Measurements from ENCODE around the gene FXN.

FXN gene

DNA sequence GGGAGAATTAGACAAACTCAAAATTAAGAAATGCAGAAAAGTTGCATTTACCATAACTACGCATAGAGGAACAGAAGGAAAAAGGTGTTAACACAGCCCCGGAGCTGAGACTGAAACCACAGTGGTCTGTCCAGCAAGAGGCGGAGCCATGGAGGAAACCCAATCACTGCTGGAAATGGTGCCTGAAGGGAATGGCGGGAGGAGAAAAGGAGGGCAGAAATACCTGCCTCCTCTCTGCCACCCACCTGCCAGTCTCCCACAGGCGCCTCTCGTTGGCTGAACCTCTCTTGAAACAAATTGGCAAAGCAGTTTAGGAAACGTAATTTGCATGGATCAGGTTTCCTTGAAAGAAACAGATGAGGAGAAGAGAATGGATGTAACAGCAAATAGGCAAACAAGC is 11.9 kb upstream of the FXN start:
- Histone ChIP-seq H4K20me1 (ENCODE audit: low read depth, low read length) (no peaks in the 10 kb centered on the region), H3K4me3 (ENCODE audit: insufficient read depth, low read length, poor library complexity, severe bottlenecking) (no peak overlapping the region), H3K9me2 (replicated peaks; ENCODE audit: insufficient read depth, low read length) (no peaks in the 10 kb centered on the region), H3K9ac (ENCODE audit: low read length) (no peak overlapping the region), H3F3A (ENCODE audit: insufficient read depth) (no peaks in the 10 kb centered on the region), H3K27me3 (ENCODE audit: low read length) (no peaks in the 10 kb centered on the region), H3K79me2 (ENCODE audit: insufficient read depth, low read length) (no peaks in the 10 kb centered on the region), H3K36me3 (ENCODE audit: low read length) (no peaks in the 10 kb centered on the region), H3K9me3 (ENCODE audit: insufficient read depth, low read length) (no peaks in the 10 kb centered on the region), H2AFZ (ENCODE audit: low read depth, low read length, severe bottlenecking) (no peak overlapping the region), H3K27ac (ENCODE audit: low read depth, low read length) (no peak overlapping the region), H3K4me2 (ENCODE audit: low read depth, low read length, poor library complexity, severe bottlenecking) (no peak overlapping the region)
- TF ChIP-seq, protein P1, sequence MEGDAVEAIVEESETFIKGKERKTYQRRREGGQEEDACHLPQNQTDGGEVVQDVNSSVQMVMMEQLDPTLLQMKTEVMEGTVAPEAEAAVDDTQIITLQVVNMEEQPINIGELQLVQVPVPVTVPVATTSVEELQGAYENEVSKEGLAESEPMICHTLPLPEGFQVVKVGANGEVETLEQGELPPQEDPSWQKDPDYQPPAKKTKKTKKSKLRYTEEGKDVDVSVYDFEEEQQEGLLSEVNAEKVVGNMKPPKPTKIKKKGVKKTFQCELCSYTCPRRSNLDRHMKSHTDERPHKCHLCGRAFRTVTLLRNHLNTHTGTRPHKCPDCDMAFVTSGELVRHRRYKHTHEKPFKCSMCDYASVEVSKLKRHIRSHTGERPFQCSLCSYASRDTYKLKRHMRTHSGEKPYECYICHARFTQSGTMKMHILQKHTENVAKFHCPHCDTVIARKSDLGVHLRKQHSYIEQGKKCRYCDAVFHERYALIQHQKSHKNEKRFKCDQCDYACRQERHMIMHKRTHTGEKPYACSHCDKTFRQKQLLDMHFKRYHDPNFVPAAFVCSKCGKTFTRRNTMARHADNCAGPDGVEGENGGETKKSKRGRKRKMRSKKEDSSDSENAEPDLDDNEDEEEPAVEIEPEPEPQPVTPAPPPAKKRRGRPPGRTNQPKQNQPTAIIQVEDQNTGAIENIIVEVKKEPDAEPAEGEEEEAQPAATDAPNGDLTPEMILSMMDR (IDR thresholded peaks at IDR 0.05; ENCODE audit: insufficient read depth, low read length, poor library complexity, severe bottlenecking), result no peak
- no peak for TF ChIP-seq EZH2phosphoT487 (conservative IDR thresholded peaks at IDR 0.05; ENCODE audit: low read length)

DNA sequence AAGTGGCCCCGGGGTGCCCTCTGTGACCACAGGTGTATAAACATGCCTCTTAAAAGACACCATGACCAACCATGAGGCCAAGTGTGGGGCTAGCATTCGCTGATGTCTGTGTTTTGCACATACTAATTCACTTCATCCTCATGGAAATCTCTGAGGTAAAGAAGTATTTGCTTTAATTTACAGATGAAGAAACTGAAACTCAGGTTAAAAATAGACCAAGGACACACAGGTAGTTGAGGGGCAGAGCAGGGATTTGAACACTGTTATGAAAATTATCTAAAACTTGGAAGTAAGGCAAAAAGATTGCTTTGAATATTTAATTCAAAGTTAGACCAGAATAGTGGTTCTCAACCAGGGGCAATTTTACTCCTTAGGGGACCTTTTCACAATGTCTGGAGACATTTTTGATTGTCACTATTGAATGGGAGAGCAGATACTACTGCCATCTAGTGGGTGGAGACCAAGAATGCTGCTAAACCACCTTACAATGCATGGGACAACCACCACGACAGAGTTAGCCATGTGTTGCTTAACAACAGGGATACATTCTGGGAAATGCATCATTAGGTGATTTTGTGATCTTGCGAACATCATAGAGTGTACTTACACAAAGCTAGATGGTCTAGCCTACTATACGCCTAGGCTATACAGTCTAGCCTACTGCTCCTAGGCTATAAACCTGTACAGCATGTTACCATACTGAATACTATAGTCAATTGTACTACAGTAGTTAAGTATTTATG is 8.0 kb upstream of the FXN start:
- H3K79me2 ChIP-seq (ENCODE audit: insufficient read depth, low read length), result no peaks in the 10 kb centered on the region
- H3K9ac ChIP-seq (ENCODE audit: low read length), result no peak overlapping the region
- H3K27me3 ChIP-seq (ENCODE audit: low read length), result no peaks in the 10 kb centered on the region
- no peaks in the 10 kb centered on the region for H3K36me3 ChIP-seq (ENCODE audit: low read length)
- H3K9me3 ChIP-seq (ENCODE audit: insufficient read depth, low read length), result no peaks in the 10 kb centered on the region
- no peaks in the 10 kb centered on the region for H3F3A ChIP-seq (ENCODE audit: insufficient read depth)
- H3K9me2 ChIP-seq (replicated peaks; ENCODE audit: insufficient read depth, low read length), result no peaks in the 10 kb centered on the region
- H3K27ac ChIP-seq (ENCODE audit: low read depth, low read length), result no peak overlapping the region
- H3K4me2 ChIP-seq (ENCODE audit: low read depth, low read length, poor library complexity, severe bottlenecking), result no peak overlapping the region
- TF ChIP-seq, protein P1 (IDR thresholded peaks at IDR 0.05; ENCODE audit: insufficient read depth, low read length, poor library complexity, severe bottlenecking), result peak; percentile 60
- no peak for TF ChIP-seq EZH2phosphoT487 (conservative IDR thresholded peaks at IDR 0.05; ENCODE audit: low read length)
- no peak overlapping the region for H3K4me3 ChIP-seq (ENCODE audit: insufficient read depth, low read length, poor library complexity, severe bottlenecking)
- H2AFZ ChIP-seq (ENCODE audit: low read depth, low read length, severe bottlenecking), result no peak overlapping the region
- no peaks in the 10 kb centered on the region for H4K20me1 ChIP-seq (ENCODE audit: low read depth, low read length)

DNA sequence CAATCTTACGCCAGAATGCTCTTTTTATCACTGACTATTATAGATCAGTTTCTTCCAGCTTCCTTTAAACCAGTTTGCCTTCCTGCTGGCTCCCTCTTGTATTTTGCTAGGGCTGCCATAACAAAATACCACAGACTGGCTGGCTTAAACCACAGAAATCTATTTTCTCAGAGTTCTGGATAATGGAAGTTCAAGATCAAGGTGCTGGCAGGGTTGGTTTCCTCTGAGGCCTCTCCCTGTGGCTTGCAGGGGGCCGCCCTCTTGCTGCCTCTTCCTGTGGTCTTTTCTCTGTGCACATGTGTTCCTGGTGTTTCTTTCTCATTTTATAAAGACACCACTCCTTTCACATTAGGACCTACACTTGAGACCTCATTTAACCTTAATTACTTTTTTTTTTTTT is 6.8 kb upstream of the FXN start:
- Histone ChIP-seq H3K9ac (ENCODE audit: low read length) (no peak overlapping the region), H3F3A (ENCODE audit: insufficient read depth) (no peaks in the 10 kb centered on the region), H3K4me2 (ENCODE audit: low read depth, low read length, poor library complexity, severe bottlenecking) (no peak overlapping the region), H3K9me2 (replicated peaks; ENCODE audit: insufficient read depth, low read length) (no peaks in the 10 kb centered on the region), H3K4me3 (ENCODE audit: insufficient read depth, low read length, poor library complexity, severe bottlenecking) (no peak overlapping the region), H3K27me3 (ENCODE audit: low read length) (no peaks in the 10 kb centered on the region), H4K20me1 (ENCODE audit: low read depth, low read length) (no peaks in the 10 kb centered on the region), H3K9me3 (ENCODE audit: insufficient read depth, low read length) (no peaks in the 10 kb centered on the region), H3K79me2 (ENCODE audit: insufficient read depth, low read length) (no peaks in the 10 kb centered on the region), H3K36me3 (ENCODE audit: low read length) (no peaks in the 10 kb centered on the region), H2AFZ (ENCODE audit: low read depth, low read length, severe bottlenecking) (no peak overlapping the region), H3K27ac (ENCODE audit: low read depth, low read length) (no peak overlapping the region)
- TF ChIP-seq, protein P1 (IDR thresholded peaks at IDR 0.05; ENCODE audit: insufficient read depth, low read length, poor library complexity, severe bottlenecking), result no peak
- no peak for TF ChIP-seq EZH2phosphoT487 (conservative IDR thresholded peaks at IDR 0.05; ENCODE audit: low read length)
